ENCODE data around the gene SNCAIP. TPM values are rescaled to one million over a fixed set of nuclear protein-coding genes. Genes with fewer than 3 reads are reported as not detected.
A peak's percentile ranks its signal among the peaks of the same experiment; 100 is the strongest.

SNCAIP gene
- total RNA-seq, 1 experiment from 2014 or later, result 3.0 TPM

GRCh38 chr5:122471752-122472061 is 159.7 kb downstream of the SNCAIP start:
- no peak overlapping the region for H2BK20ac ChIP-seq (ENCODE audit: low read depth, low read length, poor library complexity, severe bottlenecking)
- Mint-ChIP-seq H3K4me1 (peaks cover 49 to 50% of the 10 kb centered on the region in 2 experiments), H3K9me3 (no peaks in the 10 kb centered on the region; a peak in 1 of 5 replicates), H3K27ac (peak overlapping the region in 1 of 3 experiments; percentile 26; a peak in 3 of 7 replicates), H3K27me3 (ENCODE audit: low read depth) (no peaks in the 10 kb centered on the region), H3K4me3 (no peak overlapping the region; a peak in 1 of 5 replicates), H3K36me3 (ENCODE audit: insufficient read depth in 1 of 3, low read depth in 3 of 3) (peaks cover 0 to 3% (median 2%) of the 10 kb centered on the region in 3 experiments; a peak in 3 of 7 replicates)
- no peak overlapping the region for H3K9ac ChIP-seq (ENCODE audit: extremely low read depth, insufficient read length, low read length)
- no peaks in the 10 kb centered on the region for H4K20me1 ChIP-seq (ENCODE audit: control insufficient read depth, insufficient read depth, insufficient read length)
- no peak overlapping the region for H3K23ac ChIP-seq (ENCODE audit: insufficient read length, low read depth, low read length)
- no CpG with 5 or more reads among the region's 5 CpGs for WGBS (ENCODE audit: extremely low coverage, insufficient read length, low lambda C conversion rate)
- no peak overlapping the region for H3K56ac ChIP-seq (ENCODE audit: insufficient read length, low read depth, low read length)
- no peak overlapping the region for H4K91ac ChIP-seq (ENCODE audit: insufficient read length, low read depth, low read length)
- H2AFZ ChIP-seq (ENCODE audit: low read length), result no peak overlapping the region
- H3K79me1 ChIP-seq (ENCODE audit: insufficient read depth, low read depth, low read length, poor library complexity, severe bottlenecking), result no peaks in the 10 kb centered on the region
- no peak overlapping the region for H3K4ac ChIP-seq (ENCODE audit: low read depth, low read length)
- H3T11ph ChIP-seq (ENCODE audit: low read length), result no peak overlapping the region
- no peaks in the 10 kb centered on the region for H3K23me2 ChIP-seq (ENCODE audit: insufficient read length, low read depth, low read length, poor library complexity, severe bottlenecking)
- H2AK5ac ChIP-seq (ENCODE audit: insufficient read length, low read length), result no peak overlapping the region
- no peak overlapping the region for H2BK12ac ChIP-seq (ENCODE audit: insufficient read length, low read depth, low read length)
- no peak overlapping the region for H2BK15ac ChIP-seq (ENCODE audit: low read depth, low read length)
- H3K27ac ChIP-seq (ENCODE audit: insufficient read length, low read depth, low read length), result no peak overlapping the region
- DNase-seq, result no peak
- no peaks in the 10 kb centered on the region for H3K79me2 ChIP-seq (ENCODE audit: insufficient read depth, low read length)
- no peaks in the 10 kb centered on the region for H3K27me3 ChIP-seq (ENCODE audit: insufficient read depth, low read length)
- no peak overlapping the region for H3K4me2 ChIP-seq (ENCODE audit: insufficient read depth, insufficient read length, low read length)
- no peaks in the 10 kb centered on the region for H3K9me3 ChIP-seq (ENCODE audit: control insufficient read depth, low read depth, low read length)
- no peak for TF ChIP-seq CTCF (conservative IDR thresholded peaks at IDR 0.05)
- H4K5ac ChIP-seq (ENCODE audit: insufficient read length, low read depth, low read length), result no peak overlapping the region
- no peak overlapping the region for H2BK120ac ChIP-seq (ENCODE audit: low read depth, low read length, poor library complexity, severe bottlenecking)
- no peak overlapping the region for H2BK5ac ChIP-seq (ENCODE audit: insufficient read length, low read length)
- H4K8ac ChIP-seq (replicated peaks; ENCODE audit: insufficient read length, low read depth, low read length), result no peak overlapping the region
- H3K14ac ChIP-seq (ENCODE audit: insufficient read depth, low read length), result no peak overlapping the region
- peaks cover 12% of the 10 kb centered on the region; the same call in 1 of the 2 replicates for H3K4me1 ChIP-seq (ENCODE audit: insufficient read depth, low read length)
- H3K18ac ChIP-seq (ENCODE audit: insufficient read length, low read depth, low read length), result peak overlapping the region; percentile 27
